GM12878 (cell line): ENCODE measurements around the gene MAST4. TPM values are rescaled to one million over a fixed set of nuclear protein-coding genes. Genes with fewer than 3 reads are reported as not detected.

Experiments used
- ATAC-seq: fragments of 200-7000 bp; cut with Tn5 transposase; 3 replicates; pipeline ENCODE4 v1.9.1; 2020; ENCODE audit warnings: mild to moderate bottlenecking, moderate library complexity
- BruUV-seq: library from RNA; stranded (reverse); fragments of 400-500 nt; replicated peaks from 2 replicates; lab custom pipeline; 2021; lab: Mats Ljungman, UMichigan
- CTCF ChIA-PET: fragments of 300-600 bp; sonication (Branson Sonifier 250); formaldehyde crosslinking; extraction: SDS; loops from one replicate; lab custom pipeline; 2021; ENCODE audit warnings: inconsistent platforms; lab: Yijun Ruan, JAX
- POLR2A ChIA-PET: fragments of 350-600 bp; formaldehyde crosslinking; extraction: SDS; loops from one replicate; lab custom pipeline; 2021; ENCODE audit warnings: inconsistent platforms; lab: Charles Lee
- RAD21 ChIA-PET: fragments of 300-600 bp; sonication (Branson Sonifier 250); formaldehyde crosslinking; loops from one replicate; lab custom pipeline; 2023; ENCODE audit warnings: antibody characterized with exemption; ENCODE audit not compliant: unreplicated experiment; lab: Charles Lee
- SMC1A ChIA-PET: fragments of 300-600 bp; sonication (Branson Sonifier 250); formaldehyde crosslinking; loops from one replicate; lab custom pipeline; 2023; ENCODE audit not compliant: unreplicated experiment, uncharacterized antibody; lab: Charles Lee
- DNase-seq: peaks from one replicate; pipeline ENCODE4 v3.0.0-alpha.2; 2011; ENCODE audit warnings: low read depth, low spot score
- FAIRE-seq: peaks from 3 replicates; lab custom pipeline; 2011; peaks lifted over from hg19 to GRCh38; lab: Jason Lieb, UNC
- H2AFZ ChIP-seq: 2 replicates; pipeline ENCODE4 v1.6.0; 2011; ENCODE audit warnings: low read depth, low read length, control low read depth; ENCODE audit not compliant: control insufficient read depth
- H3K27ac ChIP-seq: 2 replicates; pipeline ENCODE4 v1.5.1; 2011; ENCODE audit warnings: control low read depth; ENCODE audit not compliant: control insufficient read depth, insufficient read depth
- H3K27me3 ChIP-seq, 2 experiments: replicated peaks in 1 of 2; 2 replicates each; pipeline versions ENCODE4 v1.6.0 to v1.6.1; 2011; ENCODE audit warnings: low read length in 1 of 2; ENCODE audit not compliant: control insufficient read depth in 2 of 2, insufficient read depth in 2 of 2
- H3K36me3 ChIP-seq, 2 experiments: 2 replicates each; pipeline ENCODE4 v1.5.1; 2011; ENCODE audit warnings: low read length in 1 of 2; ENCODE audit not compliant: control insufficient read depth in 2 of 2, insufficient read depth in 2 of 2
- H3K4me1 ChIP-seq: 2 replicates; pipeline ENCODE4 v1.6.1; 2011; ENCODE audit warnings: mild to moderate bottlenecking, low read length, moderate library complexity, mixed read lengths; ENCODE audit not compliant: control insufficient read depth, insufficient read depth
- H3K4me2 ChIP-seq: 2 replicates; pipeline ENCODE4 v1.6.0; 2011; ENCODE audit warnings: control low read depth; ENCODE audit not compliant: control insufficient read depth, insufficient read depth
- H3K4me3 ChIP-seq: fragments of 200-600 bp; sonication (generic); 2 replicates; pipeline ENCODE4 v1.5.1; 2016
- H3K79me2 ChIP-seq: 2 replicates; pipeline ENCODE4 v1.6.0; 2011; ENCODE audit warnings: low read length; ENCODE audit not compliant: control insufficient read depth, insufficient read depth
- H3K9ac ChIP-seq: 2 replicates; pipeline ENCODE4 v1.8.0; 2011; ENCODE audit warnings: low read length, control low read depth, mixed read lengths; ENCODE audit not compliant: control insufficient read depth, insufficient read depth
- H3K9me3 ChIP-seq: replicated peaks from 3 replicates; pipeline ENCODE4 v1.5.1; 2011; ENCODE audit warnings: mild to moderate bottlenecking, low read length; ENCODE audit not compliant: control insufficient read depth, insufficient read depth
- H4K20me1 ChIP-seq: 2 replicates; pipeline ENCODE4 v1.6.0; 2011; ENCODE audit not compliant: control insufficient read depth, insufficient read depth
- CBFB ChIP-seq: IDR thresholded peaks from 2 replicates; pipeline ENCODE4 v1.6.1; 2016; ENCODE audit warnings: antibody characterized with exemption, low read depth
- HCFC1 ChIP-seq: fragments of 150-350 bp; IDR thresholded peaks from 2 replicates; pipeline ENCODE4 v1.6.1; 2014; ENCODE audit warnings: low read length
- RB1 ChIP-seq: fragments of 450-650 bp; formaldehyde crosslinking; IDR thresholded peaks from 2 replicates; pipeline ENCODE4 v1.6.1; 2017; ENCODE audit warnings: mild to moderate bottlenecking, borderline replicate concordance
- ZNF592 ChIP-seq: fragments of 450-650 bp; IDR thresholded peaks from 2 replicates; pipeline ENCODE4 v1.6.1; 2017; ENCODE audit warnings: mild to moderate bottlenecking, moderate library complexity
- WGBS: methylation state at CpG from one replicate; pipeline ENCODE4 v1.1.6; 2016; ENCODE audit warnings: low lambda C conversion rate; ENCODE audit not compliant: insufficient replicate concordance, insufficient coverage; ENCODE audit errors: missing lambda C conversion rate; 5-methylcytosine and 5-hydroxymethylcytosine counted together
- in situ Hi-C: fragments of 300-500 bp; cut with MboI; formaldehyde crosslinking; loops from 9 replicates; pipeline ENCODE4 v1.14.3; 2018; ENCODE audit warnings: mixed read lengths
- intact Hi-C: fragments of 100-400 bp; cut with micrococcal nuclease; formaldehyde crosslinking; loops from one replicate; pipeline ENCODE4 v1.14.2; 2022; ENCODE audit not compliant: unreplicated experiment
- polyA plus RNA-seq, 11 experiments: library from polyadenylated mRNA; depleted of rRNA in 4 of 11; unstranded in 6 of 11; stranded (reverse) in 5 of 11; fragments of >200 nt; fragmentation: Nextera tagmentation in 4 of 11; fragmentation: Illumina TruSeq in 1 of 11; extraction: Ambion mirVana in 4 of 11; extraction: Trizol in 1 of 11; gene quantifications; 1 replicate in 1 of 11; 2 replicates in 10 of 11; pipeline versions ENCODE4 v1.2.1 to v1.2.3, GENCODE V29; 2011 to 2016; ENCODE audit warnings: inconsistent platforms in 2 of 11, missing spikeins in 2 of 11, low read depth in 1 of 11
- total RNA-seq, 4 experiments: library from RNA; depleted of rRNA in 3 of 4; stranded (reverse); fragments of >200 nt in 3 of 4; fragmentation: Illumina TruSeq in 1 of 4; extraction: Trizol in 1 of 4; gene quantifications; 2 replicates each; pipeline versions ENCODE4 v1.2.1 to v1.2.3, GENCODE V29; 2013 to 2021

MAST4 gene
- total and polyA plus RNA-seq, 10 of the 15 experiments (the other 5 are each of a cell fraction or from before 2014, with no cell fraction given) = 0.02 to 1.6 (median 0.29) TPM; not detected in 1

GRCh38 chr5:66565878-66566277 lies 30.3 kb upstream of the MAST4 start (continued):
- TF ChIP-seq ZNF592 (no peak), HCFC1 (no peak), CBFB (no peak), RB1 (no peak)

- CTCF ChIA-PET = no interaction called here
- WGBS = 34% methylated on average over 3 of the region's 3 CpGs
Measured at GRCh38 chr5:66567474-66567873, 28.7 kb upstream of the MAST4 start.

More at GRCh38 chr5:66567474-66567873, 28.7 kb upstream of the MAST4 start:
- in situ Hi-C loops (no loop called here), intact Hi-C loops (no loop called here)
- no peaks in the 10 kb centered on the region for H3K9me3 ChIP-seq
- no peaks in the 10 kb centered on the region; a peak in 1 of 4 replicates for H3K27me3 ChIP-seq
- no peak overlapping the region for H2AFZ ChIP-seq
- ChIA-PET POLR2A (no interaction called here), RAD21 (no interaction called here), SMC1A (no interaction called here)
- no peaks in the 10 kb centered on the region for H3K79me2 ChIP-seq
- ATAC-seq (no peak), FAIRE-seq (no peak), DNase-seq (no peak)
- no peak overlapping the region for H3K4me3 ChIP-seq
- H3K4me2 ChIP-seq = no peak overlapping the region
- no peaks in the 10 kb centered on the region for H4K20me1 ChIP-seq
- H3K27ac ChIP-seq = no peak overlapping the region
- no peak for TF ChIP-seq HCFC1
- no TSS peak for BruUV-seq
- H3K9ac ChIP-seq = no peak overlapping the region
- H3K36me3 ChIP-seq = no peaks in the 10 kb centered on the region
- no peaks in the 10 kb centered on the region for H3K4me1 ChIP-seq
